Epithelial cell of umbilical artery (primary cell): ENCODE measurements around the gene ZNF436. TPM values are rescaled to one million over a fixed set of nuclear protein-coding genes. Genes with fewer than 3 reads are reported as not detected.

ENCODE experiments used
- total RNA-seq: library from RNA; depleted of rRNA; stranded (reverse); fragments of >200 nt; gene quantifications from 2 replicates; pipeline ENCODE4 v1.2.3, GENCODE V29; 2014

Gene ZNF436
- 16.6 and 19.2 TPM in 2 replicates for total RNA-seq

GRCh38 chr1:23369335-23370013 is at the start of gene ZNF436:
Gene ZNF436 (minus strand): TSS chr1:23369836. CDS start chr1:23368005, 1,831 bp downstream.

GRCh38 chr1:23344111-23344986 is 25.3 kb downstream of the ZNF436 start, which contains the start of gene HNRNPR:
Gene HNRNPR (minus strand): TSS chr1:23344284. CDS start chr1:23341008, 3,276 bp downstream.

Other genes starting within 250 kb of the ZNF436 start
- gene LUZP1, start 201.0 kb downstream of the ZNF436 start, total RNA-seq: 52.6 and 60.0 TPM in 2 replicates
- gene HTR1D, start 152.3 kb downstream of the ZNF436 start, total RNA-seq: 0.32 and 1.1 TPM in 2 replicates
- gene HNRNPR, start 25.6 kb downstream of the ZNF436 start, total RNA-seq: 108 and 132 TPM in 2 replicates
- gene TCEA3, start 54.9 kb upstream of the ZNF436 start, total RNA-seq: 0.32 and 0.91 TPM in 2 replicates
- 7.1 and 8.4 TPM in 2 replicates for gene ASAP3, start 114.3 kb upstream of the ZNF436 start, total RNA-seq
- gene E2F2, start 161.4 kb upstream of the ZNF436 start, total RNA-seq: 0.97 and 2.0 TPM in 2 replicates
- gene ID3, start 189.7 kb upstream of the ZNF436 start, total RNA-seq: 115 and 223 TPM in 2 replicates